HG02973 (cell line): ENCODE results near the gene TRHDE.
"Not testable (repeated sequence)": the region's sequence is repeated elsewhere in the genome, so short reads cannot be mapped to it uniquely, and the experiment has no call there.

Experiments used
- ATAC-seq: cut with Tn5 transposase; IDR thresholded peaks from one replicate; pipeline ENCODE4 v1.9.1; 2021; ENCODE audit warnings: moderate library complexity; ENCODE audit not compliant: unreplicated experiment

TRHDE gene

DNA sequence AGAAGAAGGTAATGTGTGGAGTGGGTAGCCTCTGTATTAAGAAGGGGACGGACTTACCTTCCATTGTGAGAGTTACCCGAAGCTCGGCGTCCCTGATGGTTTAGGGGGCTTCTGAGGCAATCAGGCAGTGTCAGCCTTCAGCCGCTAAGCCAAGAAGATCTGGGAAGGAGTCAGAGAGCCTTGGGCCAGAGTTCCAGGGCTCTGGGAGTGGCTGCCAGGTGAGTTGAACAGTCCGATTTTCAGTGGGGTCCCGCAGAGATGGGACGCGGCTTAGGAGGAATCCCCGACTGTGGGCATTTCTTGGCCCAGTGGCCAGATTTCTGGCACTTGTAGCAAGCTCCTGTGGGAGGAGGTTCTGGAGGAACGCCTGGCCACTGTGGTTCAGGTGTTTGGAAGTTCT, 439.9 kb downstream of the TRHDE start:
- ATAC-seq, result not testable (repeated sequence)

DNA sequence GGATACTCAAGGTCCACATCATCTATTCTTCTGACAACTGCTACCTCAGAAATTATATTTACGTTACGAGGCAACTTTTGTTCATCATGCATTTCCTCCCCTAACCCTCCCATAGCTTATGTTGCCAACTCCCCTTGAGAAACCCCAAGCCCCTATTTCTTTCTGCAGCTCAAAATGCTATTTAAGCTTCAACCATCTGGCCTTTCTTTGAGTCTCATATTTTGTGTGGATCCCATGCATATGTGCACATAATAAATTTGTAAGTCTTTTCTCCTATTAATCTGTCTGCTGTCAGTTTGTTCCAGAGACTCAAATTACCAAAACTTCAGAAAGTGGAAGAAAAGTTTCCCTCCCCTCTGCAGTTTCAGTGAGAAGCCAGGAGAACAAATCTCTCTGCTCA, 444.1 kb downstream of the TRHDE start:
- ATAC-seq, result no peak

DNA sequence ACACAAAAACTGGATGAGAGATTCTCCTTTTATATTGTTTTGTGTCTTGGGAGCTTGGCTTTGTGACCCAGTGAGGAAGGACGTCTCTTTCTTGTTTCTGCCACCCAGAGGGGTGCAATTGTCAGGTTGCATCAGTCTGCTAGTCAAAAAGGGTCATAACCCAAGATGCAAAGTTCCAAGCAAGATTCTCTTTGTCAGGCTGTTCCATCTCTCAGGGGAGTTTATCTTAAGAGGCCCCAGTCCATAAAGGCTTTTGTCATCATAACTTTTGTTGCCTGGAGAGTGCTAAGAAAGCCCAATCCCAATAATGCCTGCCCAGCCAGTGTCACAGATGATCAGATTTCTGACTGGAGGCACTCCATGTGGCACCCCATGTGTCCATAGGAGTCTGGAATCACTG, 444.9 kb downstream of the TRHDE start:
- no peak for ATAC-seq
